Sigmoid colon (tissue), 4 donors: Measurements from ENCODE around the gene PRCD.
"Not testable (repeated sequence)": the region's sequence is repeated elsewhere in the genome, so short reads cannot be mapped to it uniquely, and the experiment has no call there.

Experiments used
- EP300 ChIP-seq, 4 donors: sonication (generic); formaldehyde crosslinking; IDR thresholded peaks; one replicate each; pipeline ENCODE4 v1.6.1; 2017; ENCODE audit warnings: antibody characterized with exemption in 4 of 4
- POLR2A ChIP-seq, 2 donors: fragments of 450-650 bp; IDR thresholded peaks; one replicate each; pipeline ENCODE4 v1.6.1; 2016; ENCODE audit warnings: antibody characterized with exemption in 2 of 2, mild to moderate bottlenecking in 2 of 2, moderate library complexity in 2 of 2
- POLR2AphosphoS5 ChIP-seq, 4 donors: sonication (generic); formaldehyde crosslinking; IDR thresholded peaks; one replicate each; pipeline ENCODE4 v1.6.1; 2017; ENCODE audit warnings: antibody characterized with exemption in 4 of 4
- TF ChIP-seq, protein P1 (sequence below), 4 experiments: fragments of 450-650 bp in 3 of 4; fragments of 200-600 bp in 1 of 4; IDR thresholded peaks; one replicate each; pipeline ENCODE4 v1.5.1; 2016 to 2019; ENCODE audit warnings: antibody characterized with exemption in 4 of 4, mild to moderate bottlenecking in 3 of 4, moderate library complexity in 2 of 4

DNA sequence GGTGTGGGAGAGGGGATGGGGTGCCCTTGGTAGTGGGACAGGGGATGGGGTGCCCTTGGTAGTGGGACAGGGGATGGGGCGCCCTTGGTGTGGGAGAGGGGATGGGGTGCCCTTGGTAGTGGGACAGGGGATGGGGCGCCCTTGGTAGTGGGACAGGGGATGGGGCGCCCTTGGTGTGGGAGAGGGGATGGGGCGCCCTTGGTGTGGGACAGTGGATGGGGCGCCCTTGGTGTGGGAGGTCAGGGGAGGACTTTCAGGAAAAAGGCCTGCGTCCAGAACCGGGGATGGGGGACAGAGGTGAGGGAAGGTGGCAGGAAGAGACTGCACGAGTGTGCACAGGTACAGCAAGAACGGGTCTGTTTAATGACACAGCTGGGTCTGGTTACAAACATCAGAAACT lies 12.8 kb upstream of the PRCD start:
- TF ChIP-seq, protein P1, sequence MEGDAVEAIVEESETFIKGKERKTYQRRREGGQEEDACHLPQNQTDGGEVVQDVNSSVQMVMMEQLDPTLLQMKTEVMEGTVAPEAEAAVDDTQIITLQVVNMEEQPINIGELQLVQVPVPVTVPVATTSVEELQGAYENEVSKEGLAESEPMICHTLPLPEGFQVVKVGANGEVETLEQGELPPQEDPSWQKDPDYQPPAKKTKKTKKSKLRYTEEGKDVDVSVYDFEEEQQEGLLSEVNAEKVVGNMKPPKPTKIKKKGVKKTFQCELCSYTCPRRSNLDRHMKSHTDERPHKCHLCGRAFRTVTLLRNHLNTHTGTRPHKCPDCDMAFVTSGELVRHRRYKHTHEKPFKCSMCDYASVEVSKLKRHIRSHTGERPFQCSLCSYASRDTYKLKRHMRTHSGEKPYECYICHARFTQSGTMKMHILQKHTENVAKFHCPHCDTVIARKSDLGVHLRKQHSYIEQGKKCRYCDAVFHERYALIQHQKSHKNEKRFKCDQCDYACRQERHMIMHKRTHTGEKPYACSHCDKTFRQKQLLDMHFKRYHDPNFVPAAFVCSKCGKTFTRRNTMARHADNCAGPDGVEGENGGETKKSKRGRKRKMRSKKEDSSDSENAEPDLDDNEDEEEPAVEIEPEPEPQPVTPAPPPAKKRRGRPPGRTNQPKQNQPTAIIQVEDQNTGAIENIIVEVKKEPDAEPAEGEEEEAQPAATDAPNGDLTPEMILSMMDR (IDR thresholded peaks at IDR 0.05), result not testable (repeated sequence)
- not testable (repeated sequence) for TF ChIP-seq POLR2AphosphoS5, EP300, POLR2A (IDR thresholded peaks at IDR 0.05)
